Measurements from ENCODE around the gene OSER1. TPM values are rescaled to one million over a fixed set of nuclear protein-coding genes. Genes with fewer than 3 reads are reported as not detected.

Gene OSER1
- total and polyA plus RNA-seq, 2 of the 8 experiments (the other 6 are each of a cell fraction or from before 2014, with no cell fraction given), result 24.5 to 31.8 TPM

DNA sequence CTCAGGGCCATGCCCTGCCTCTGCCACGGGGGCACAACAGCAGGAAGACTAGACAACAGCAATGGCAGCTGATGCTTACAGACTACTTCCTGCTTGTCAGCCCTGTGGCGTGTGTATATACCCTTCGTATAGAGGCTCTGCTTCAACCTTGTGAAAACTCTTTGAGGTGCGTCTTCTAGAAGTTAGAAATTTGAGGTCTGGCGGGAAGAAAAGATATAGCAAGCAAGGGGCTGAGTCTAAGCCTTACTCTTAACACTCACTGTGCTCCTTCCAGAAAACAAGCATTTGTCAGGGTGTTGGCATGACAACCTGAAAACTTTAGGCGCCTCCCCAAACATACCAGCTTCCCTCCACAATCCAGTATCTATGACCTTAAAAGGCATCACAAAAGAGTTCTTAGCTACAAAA, 56.9 kb downstream of the OSER1 start:
- no peaks in the 10 kb centered on the region for H3K27me3 ChIP-seq (replicated peaks in 1 of 4; ENCODE audit: control insufficient read depth in 3 of 4, extremely low read depth in 1 of 4, insufficient read depth in 3 of 4, low read length in 3 of 4)
- DNase-seq (ENCODE audit: low read depth in 1 of 2, low spot score in 2 of 2), result no peak
- no peak overlapping the region for H2AK5ac ChIP-seq (ENCODE audit: low read depth, low read length)
- H4K5ac ChIP-seq (ENCODE audit: insufficient read length, low read depth, low read length), result no peak overlapping the region
- no peak overlapping the region for H4K91ac ChIP-seq (replicated peaks; ENCODE audit: insufficient read length, low read length)
- no peak overlapping the region for H2AFZ ChIP-seq (ENCODE audit: low read length)
- H2BK15ac ChIP-seq (ENCODE audit: low read length), result no peak overlapping the region
- H3K56ac ChIP-seq (replicated peaks; ENCODE audit: insufficient read length, low read depth, low read length), result no peak overlapping the region
- peaks cover 5% of the 10 kb centered on the region; the same call in 1 of the 2 replicates for H3K23me2 ChIP-seq (ENCODE audit: low read depth, low read length)
- no peak overlapping the region for H4K8ac ChIP-seq (ENCODE audit: extremely low read depth, insufficient read depth, low read length)
- H3K36me3 ChIP-seq (ENCODE audit: control insufficient read depth in 2 of 4, insufficient read depth in 4 of 4, low read length in 3 of 4), result no peaks in the 10 kb centered on the region
- no peak overlapping the region for H3K9ac ChIP-seq (replicated peaks in 1 of 4; ENCODE audit: extremely low read depth in 1 of 4, low read depth in 3 of 4, low read length in 3 of 4)
- 86% methylated on average over 6 of the region's 6 CpGs; no CpG with 5 or more reads in 1 of the 2 experiments for WGBS, 2 experiments (ENCODE audit: extremely low coverage in 1 of 2, insufficient coverage in 1 of 2, insufficient read length in 1 of 2, insufficient replicate concordance in 2 of 2, low coverage in 1 of 2, low lambda C conversion rate in 2 of 2, missing lambda C conversion rate in 1 of 2)
- no peak overlapping the region for H3K14ac ChIP-seq (ENCODE audit: insufficient read length)
- no peak for FAIRE-seq
- no peak overlapping the region for H3K27ac ChIP-seq (ENCODE audit: low read depth, low read length)
- H2BK20ac ChIP-seq (ENCODE audit: low read length), result no peak overlapping the region
- no peaks in the 10 kb centered on the region for H3K79me2 ChIP-seq (ENCODE audit: control insufficient read depth in 1 of 2, insufficient read depth in 2 of 2, low read length in 2 of 2)
- no peak overlapping the region for H2BK5ac ChIP-seq (ENCODE audit: low read depth, low read length)
- H2BK120ac ChIP-seq (replicated peaks; ENCODE audit: low read depth, low read length), result no peak overlapping the region
- no peak for TF ChIP-seq BCL11A (IDR thresholded peaks at IDR 0.05; ENCODE audit: low read depth in 2 of 2, low read length in 2 of 2)
- TF ChIP-seq POLR2AphosphoS5 (IDR thresholded peaks at IDR 0.05; ENCODE audit: low read depth, low read length), result no peak
- peak; percentile 63; the same call in 1 of the 2 replicates for TF ChIP-seq SRF (IDR thresholded peaks at IDR 0.05; ENCODE audit: low read depth, low read length)
- no peak overlapping the region for H3K18ac ChIP-seq (ENCODE audit: extremely low read depth, low read length)
- no peaks in the 10 kb centered on the region for H3K79me1 ChIP-seq (ENCODE audit: low read depth, low read length)
- ChIA-PET CTCF (ENCODE audit: partially characterized antibody) (interaction anchor here (0.9 to 4.7 kb wide), 7 partner anchors 9 to 45 kb away, joined by 3 to 21 read pairs (median 5); no protein-coding TSS in a partner anchor), POLR2A (ENCODE audit: partially characterized antibody) (interaction anchor here (1.8 kb wide), 1 partner anchor 10 kb away, joined by 5 read pairs; no protein-coding TSS in a partner anchor)
- no peaks in the 10 kb centered on the region; a peak in 1 of 7 replicates for H3K4me1 ChIP-seq (replicated peaks in 1 of 4; ENCODE audit: control insufficient read depth in 3 of 4, insufficient read depth in 4 of 4, low read length in 3 of 4)
- no peaks in the 10 kb centered on the region for H4K20me1 ChIP-seq (replicated peaks in 1 of 2; ENCODE audit: control insufficient read depth in 1 of 2, insufficient read depth in 2 of 2, low read length in 2 of 2)
- H2BK12ac ChIP-seq (ENCODE audit: low read depth, low read length), result no peak overlapping the region
- no peak overlapping the region for H3K4me2 ChIP-seq (ENCODE audit: insufficient read depth in 1 of 2, low read depth in 2 of 2, low read length in 2 of 2)
- no peak overlapping the region for H3K4ac ChIP-seq (replicated peaks; ENCODE audit: insufficient read length, low read depth, low read length)
- H3K4me3 ChIP-seq (ENCODE audit: extremely low read depth in 1 of 4, insufficient read depth in 2 of 4, low read depth in 3 of 4, low read length in 4 of 4), result no peak overlapping the region
- no peak overlapping the region for H3K23ac ChIP-seq (ENCODE audit: insufficient read length)
- no peaks in the 10 kb centered on the region for H3K9me3 ChIP-seq (ENCODE audit: insufficient read depth in 2 of 2, low read depth in 1 of 2, low read length in 1 of 2)
